NCI-H345 (cell line): ENCODE results near the gene IQCK.
"Not testable (repeated sequence)": the region's sequence is repeated elsewhere in the genome, so short reads cannot be mapped to it uniquely, and the experiment has no call there.

Experiments used
- DNase-seq: peaks from one replicate; lab custom pipeline; 2025; lab: John Stamatoyannopoulos, UW

IQCK gene

GRCh38 chr16:19699472-19699871, 18.6 kb upstream of the IQCK start:
- DNase-seq, result no peak

DNA sequence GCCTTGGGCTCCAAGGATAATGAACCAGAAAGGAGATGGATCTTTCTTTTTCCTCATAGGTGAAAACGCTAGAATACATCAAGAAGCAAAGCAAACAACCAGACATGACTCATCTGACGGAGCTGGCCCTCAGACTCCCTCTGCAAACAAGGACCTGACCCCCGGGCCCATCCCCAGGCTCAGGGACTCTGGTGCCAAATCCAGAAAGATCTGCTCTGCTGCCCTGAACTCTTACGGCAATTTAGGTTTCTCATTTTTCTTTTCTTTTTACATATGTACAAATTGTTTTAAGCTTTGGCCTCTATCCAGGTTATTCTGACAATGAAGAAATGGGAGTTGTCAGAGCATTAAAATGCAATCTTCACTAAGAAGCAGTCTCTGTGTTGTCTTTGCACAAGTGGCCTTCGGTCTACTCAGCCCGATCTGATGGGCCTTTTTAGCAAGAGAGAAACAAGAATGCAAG, 17.7 kb upstream of the IQCK start:
- DNase-seq, result no peak

GRCh38 chr16:19701091-19701490, 17.0 kb upstream of the IQCK start:
- no peak for DNase-seq

DNA sequence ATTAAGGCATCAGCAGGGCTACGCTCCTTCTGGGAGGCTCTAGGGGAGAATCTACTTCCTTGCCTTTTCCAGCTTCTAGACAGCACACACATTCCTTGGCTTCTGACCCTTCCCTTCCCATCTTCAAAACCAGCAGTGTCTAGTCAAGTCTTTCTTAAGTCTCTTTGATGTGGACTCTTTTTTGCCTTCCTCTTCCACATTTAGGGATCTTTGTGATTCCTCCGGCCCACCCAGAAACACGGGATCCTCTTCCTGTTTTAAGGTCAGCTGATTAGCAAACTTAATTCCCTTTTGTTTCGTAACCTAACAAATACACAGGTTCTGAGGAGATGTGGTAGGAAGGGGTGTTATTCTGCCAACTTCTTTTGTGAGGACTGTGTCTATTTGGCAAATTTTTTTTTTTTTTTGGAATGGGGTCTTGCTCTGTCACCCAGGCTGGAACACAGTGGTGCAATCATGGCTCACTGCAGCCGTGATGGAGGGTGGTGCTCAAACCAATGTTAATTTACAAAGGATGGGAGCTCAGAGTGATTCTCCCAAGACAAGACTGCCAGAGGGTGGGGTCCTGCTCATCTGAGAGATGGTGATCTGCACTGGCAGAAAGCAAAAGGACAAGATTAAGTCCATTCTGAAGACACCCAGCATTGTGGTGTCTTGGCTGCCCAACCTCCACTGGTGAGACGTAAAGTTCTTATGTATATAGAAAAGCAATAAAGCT, 14.7 kb upstream of the IQCK start:
- no peak for DNase-seq

DNA sequence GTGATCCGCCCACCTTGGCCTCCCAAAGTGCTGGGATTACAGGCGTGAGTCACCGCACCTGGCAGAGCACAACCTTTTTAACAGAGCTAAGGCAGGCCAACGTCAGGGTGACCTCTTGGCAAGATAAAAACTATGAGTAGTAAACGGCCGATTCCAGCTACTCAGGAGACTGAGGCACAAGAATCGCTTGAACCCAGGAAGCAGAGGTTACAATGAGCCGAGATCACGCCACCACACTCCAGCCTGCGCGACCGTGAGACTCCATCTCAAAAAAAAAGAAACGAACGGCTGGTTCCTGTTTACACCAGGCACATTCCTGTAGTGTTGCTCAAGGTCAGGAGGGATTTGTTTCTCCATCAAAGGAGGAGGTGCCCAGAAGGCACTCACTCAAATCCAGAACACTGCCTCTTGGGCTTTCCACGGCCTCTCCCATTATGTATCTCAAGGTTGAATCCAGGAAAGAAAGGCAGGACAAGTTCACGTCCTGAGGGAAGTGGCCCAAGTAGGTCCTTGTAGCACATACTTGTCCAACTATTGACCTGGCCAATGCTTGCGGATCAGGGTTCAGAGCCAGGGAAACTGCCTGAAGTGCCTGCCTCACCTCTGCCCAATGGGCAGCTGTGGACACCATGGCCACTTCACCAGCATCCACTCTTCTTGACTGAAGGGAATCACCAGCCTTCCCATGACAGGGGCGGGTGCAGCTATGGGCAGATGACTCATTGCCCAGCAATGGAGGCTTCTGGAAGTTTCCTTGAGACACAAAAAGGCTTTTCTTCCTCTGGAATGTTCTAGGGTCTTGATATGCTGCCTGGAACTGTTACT, 13.5 kb upstream of the IQCK start:
- no peak for DNase-seq

GRCh38 chr16:19705146-19705501, 12.9 kb upstream of the IQCK start:
- no peak for DNase-seq

- no peak for DNase-seq
Measured at GRCh38 chr16:19705843-19706242, 12.2 kb upstream of the IQCK start.

GRCh38 chr16:19706846-19707245, 11.2 kb upstream of the IQCK start:
- no peak for DNase-seq

GRCh38 chr16:19707569-19708295, 10.3 kb upstream of the IQCK start:
- no peak for DNase-seq

DNA sequence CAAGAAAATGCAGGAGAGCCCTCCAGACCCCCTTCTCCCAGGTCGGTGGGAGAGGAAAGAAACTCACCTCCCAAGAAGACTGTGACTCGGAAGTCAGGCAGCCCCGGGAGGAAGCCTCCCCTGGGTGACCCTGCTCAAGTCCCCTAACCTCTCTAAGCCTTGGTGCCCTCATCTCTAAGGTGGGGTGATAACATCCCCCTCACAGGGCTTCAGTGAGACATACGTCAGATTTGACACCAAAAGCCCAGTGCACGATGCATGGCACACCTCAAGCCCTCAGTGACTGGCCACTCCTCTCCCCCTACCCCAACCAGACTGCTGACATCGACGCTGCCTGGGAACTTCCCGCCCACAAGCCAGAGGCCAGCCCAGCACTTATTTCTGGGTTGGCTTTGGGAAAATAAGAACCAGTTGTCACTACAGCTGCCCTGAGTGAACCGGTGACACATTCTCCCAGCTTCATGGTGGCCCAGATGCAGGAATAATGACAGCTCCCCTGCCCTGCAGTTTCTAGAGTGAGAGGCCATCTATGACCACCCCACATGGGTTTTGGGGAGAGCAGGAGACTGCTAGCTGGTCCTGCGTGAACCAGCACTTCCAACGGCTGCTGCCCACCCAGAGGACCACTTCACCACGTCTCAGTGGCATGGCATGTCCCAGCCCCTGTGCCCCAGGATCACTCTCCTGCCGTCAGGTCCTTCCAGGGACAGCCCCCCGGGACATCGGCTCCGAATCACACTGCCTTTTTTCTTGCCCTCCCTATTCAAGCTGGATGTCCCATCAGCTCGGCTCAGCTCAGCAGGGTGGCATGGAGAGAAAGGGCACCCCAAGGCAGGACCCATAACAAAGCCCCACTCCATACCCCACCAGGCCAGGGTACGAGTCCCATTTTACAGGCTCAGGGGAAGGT, 9.5 kb upstream of the IQCK start:
- no peak for DNase-seq

DNA sequence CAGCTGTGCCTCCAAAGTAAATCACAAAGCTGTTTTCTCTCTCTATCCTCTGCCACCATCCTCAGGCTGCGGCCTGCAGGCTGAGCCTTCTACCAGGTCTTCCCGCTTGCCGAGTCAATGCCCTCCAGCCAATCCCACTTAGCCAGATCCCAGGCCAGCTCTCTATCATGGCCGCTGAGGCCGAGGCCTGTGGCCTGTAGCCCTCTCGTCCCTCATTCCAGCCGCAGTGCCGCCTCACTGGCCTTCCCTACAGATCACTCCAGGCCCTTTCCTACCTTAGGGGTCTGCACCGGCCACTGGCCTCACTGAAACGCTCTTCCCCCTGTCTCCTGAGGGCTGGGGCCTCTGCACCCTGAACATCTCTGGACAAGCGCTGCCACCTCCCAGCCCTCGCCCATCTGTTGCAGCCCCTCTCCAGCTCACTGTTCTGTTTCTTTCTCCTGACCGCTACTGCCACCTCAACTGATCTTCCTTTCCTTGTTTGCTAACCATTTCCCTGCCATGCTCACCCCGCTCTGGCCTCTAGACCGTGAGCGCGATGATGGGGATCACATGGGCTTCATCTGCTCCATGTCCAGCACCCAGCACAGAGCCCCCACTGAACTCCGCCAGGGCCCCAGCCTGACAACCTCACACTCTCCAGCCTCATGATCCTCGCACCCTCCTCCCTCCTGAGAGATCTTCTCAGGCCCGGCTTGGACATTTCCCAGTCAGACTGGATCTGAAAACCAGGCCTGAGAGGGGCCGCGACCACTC, 8.5 kb upstream of the IQCK start:
- no peak for DNase-seq

GRCh38 chr16:19710191-19710908, 7.7 kb upstream of the IQCK start:
- DNase-seq, result no peak

DNA sequence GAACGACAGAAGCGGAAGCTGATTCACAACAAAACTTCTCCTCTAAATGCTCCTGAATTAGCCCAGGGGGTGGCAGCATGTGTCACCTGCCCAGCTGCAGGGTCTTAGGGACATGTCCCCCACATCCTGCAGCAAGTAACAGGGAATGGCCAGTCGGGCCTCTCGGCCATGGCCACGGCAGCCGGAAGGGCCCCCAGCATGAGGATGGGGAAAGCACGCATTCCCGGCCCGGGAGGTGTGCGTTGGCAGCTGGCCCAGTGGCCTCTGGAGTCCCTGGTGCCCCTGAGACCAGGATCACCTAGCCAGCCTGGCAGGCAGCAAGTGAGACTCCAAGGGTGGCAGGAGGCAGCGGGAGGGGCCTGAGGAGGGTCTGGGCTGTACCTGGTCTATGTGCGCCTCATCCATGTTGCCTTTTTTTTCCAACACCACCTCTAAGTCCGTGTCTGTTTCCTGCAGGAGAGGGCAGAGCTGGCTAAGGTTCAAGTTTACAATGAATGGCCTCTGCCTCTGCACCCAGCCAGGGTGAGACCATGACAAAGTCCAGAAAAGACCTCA, 7.0 kb upstream of the IQCK start:
- no peak for DNase-seq

- no peak for DNase-seq
Measured at GRCh38 chr16:19711643-19712042, 6.4 kb upstream of the IQCK start.

- no peak for DNase-seq
Measured at GRCh38 chr16:19712418-19713058, 5.5 kb upstream of the IQCK start.

- no peak for DNase-seq
Measured at GRCh38 chr16:19713697-19714096, 4.4 kb upstream of the IQCK start.

- DNase-seq, result no peak
Measured at GRCh38 chr16:19715566-19715965, 2.5 kb upstream of the IQCK start.

DNA sequence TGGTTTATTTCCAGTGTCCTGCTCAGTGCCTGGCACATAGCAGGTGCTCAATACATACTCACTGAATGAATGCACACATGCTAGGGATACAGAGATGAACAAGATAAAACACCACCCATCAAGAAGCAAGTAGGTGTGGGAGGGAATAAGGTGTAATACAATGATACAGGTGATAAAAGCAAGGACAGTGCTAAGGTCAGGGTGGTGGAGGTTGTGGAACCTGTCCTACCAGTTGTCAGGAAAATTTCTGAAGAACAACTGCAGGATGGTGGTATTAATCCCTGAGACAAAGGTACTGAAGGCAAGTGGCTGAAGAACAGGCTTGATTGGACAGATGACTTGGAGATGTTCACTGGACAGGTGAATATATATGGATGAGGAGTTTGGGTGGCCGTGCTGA, 1.9 kb upstream of the IQCK start:
- no peak for DNase-seq

DNA sequence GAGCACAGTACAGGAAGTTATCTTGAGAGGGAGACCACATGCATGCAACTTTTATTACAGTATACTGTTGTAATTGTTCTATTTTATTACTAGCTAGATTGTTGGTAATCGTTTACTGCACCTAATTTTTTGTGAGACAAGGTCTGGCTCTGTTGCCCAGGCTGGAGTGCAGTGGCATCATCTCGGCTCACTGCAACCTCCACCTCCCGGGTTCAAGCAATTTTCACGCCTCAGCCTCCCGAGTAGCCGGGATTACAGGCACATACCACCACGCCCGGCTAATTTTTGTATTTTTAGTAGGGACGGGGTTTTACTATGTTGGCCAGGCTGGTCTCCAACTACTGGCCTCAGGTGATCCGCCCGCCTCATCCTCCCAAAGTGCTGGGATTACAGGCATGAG, 1.3 kb upstream of the IQCK start:
- DNase-seq, result not testable (repeated sequence)

GRCh38 chr16:19717314-19717713, 757 bp upstream of the IQCK start:
- no peak for DNase-seq
